ENCODE data around the gene NR3C2.

The NR3C2 gene

DNA sequence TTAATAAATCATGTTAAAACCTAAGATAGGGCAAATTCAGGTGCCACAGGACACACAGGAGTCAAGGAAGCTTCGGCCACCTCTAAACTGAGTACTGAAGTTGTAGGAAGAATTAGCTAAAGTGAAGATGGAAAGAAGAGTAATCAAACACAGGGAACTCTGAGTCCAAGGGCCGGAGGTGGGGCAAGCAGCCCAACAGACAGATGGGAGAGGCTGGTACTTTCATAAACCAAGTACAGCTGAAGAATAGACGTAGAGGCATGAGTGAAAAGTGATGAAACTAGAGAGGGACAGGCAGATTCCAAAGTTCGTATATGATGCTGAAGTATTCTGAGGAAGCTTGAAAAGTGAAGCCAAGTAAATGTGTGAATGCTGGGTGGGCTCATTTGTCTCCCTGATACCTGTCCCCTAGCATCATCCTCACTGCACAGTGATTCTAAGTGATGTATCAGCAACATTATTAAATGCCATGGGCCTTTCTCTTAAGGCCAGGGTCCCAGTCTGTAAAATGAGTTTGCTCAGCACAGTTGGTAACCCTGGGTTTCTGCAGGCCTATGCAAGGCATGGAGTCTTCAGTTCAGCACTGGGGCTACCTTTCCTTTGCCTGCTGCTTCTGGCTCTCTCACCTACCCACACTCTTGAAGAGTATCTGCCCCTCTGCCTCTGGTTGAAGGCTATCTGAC lies 203.3 kb downstream of the NR3C2 start:
- Histone ChIP-seq H4K91ac (ENCODE audit: low read depth, low read length) (no peak overlapping the region), H3K27me3 (ENCODE audit: insufficient read depth, low read length) (no peaks in the 10 kb centered on the region), H2AK5ac (ENCODE audit: low read length) (no peak overlapping the region), H2BK5ac (ENCODE audit: low read depth, low read length, poor library complexity) (no peak overlapping the region), H3K4me2 (ENCODE audit: low read length) (no peak overlapping the region), H3K14ac (ENCODE audit: low read length) (no peak overlapping the region), H3K27ac (ENCODE audit: low read depth, low read length) (no peak overlapping the region), H3K4me3 (ENCODE audit: low read depth, low read length) (no peak overlapping the region), H3K4ac (ENCODE audit: low read depth, low read length) (no peak overlapping the region), H4K8ac (ENCODE audit: low read depth, low read length) (no peak overlapping the region), H3K23ac (ENCODE audit: low read length) (no peak overlapping the region), H3K79me1 (ENCODE audit: low read length) (no peaks in the 10 kb centered on the region), H3K18ac (ENCODE audit: low read length) (no peak overlapping the region), H3K79me2 (ENCODE audit: control insufficient read depth, insufficient read depth, low read length, poor library complexity) (no peaks in the 10 kb centered on the region), H3K9ac (ENCODE audit: low read length) (no peak overlapping the region), H2AFZ (ENCODE audit: insufficient read depth, low read length, poor library complexity) (no peak overlapping the region), H3K4me1 (ENCODE audit: control insufficient read depth in 1 of 2, insufficient read depth in 2 of 2, low read length in 2 of 2) (no peaks in the 10 kb centered on the region), H2BK120ac (ENCODE audit: insufficient read depth, low read length, poor library complexity) (no peak overlapping the region), H4K12ac (ENCODE audit: low read depth, low read length) (no peak overlapping the region), H3K36me3 (ENCODE audit: control insufficient read depth in 1 of 2, insufficient read depth in 2 of 2, low read length in 2 of 2) (no peaks in the 10 kb centered on the region), H3K9me3 (ENCODE audit: insufficient read depth, low read depth, low read length) (no peaks in the 10 kb centered on the region), H2BK12ac (ENCODE audit: low read length) (no peak overlapping the region)
- WGBS (ENCODE audit: extremely low coverage, insufficient coverage, insufficient read length), result no CpG with 5 or more reads among the region's 4 CpGs
- DNase-seq, result no peak

DNA sequence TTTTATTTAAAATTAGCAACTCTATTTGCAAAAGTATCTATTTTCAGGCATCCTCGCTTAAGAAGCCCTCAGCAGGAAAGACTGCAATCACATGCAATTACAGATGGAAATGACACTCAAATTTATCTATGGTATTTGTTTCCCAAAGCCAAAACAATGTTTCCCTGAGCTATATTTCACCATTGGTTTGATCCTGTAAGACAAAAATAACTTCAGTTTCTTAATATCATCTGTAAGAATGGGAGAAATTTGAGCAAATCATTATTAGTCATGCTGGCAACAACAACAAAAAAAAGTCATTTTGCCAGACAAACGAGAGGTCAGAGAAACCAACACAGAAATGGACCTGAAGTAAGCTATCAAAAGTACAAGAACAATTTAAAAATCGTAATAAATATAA lies 204.1 kb downstream of the NR3C2 start:
- no peak overlapping the region for H4K91ac ChIP-seq (ENCODE audit: low read depth, low read length)
- H3K4me3 ChIP-seq (ENCODE audit: low read depth, low read length), result no peak overlapping the region
- H3K4me1 ChIP-seq (ENCODE audit: control insufficient read depth in 1 of 2, insufficient read depth in 2 of 2, low read length in 2 of 2), result no peaks in the 10 kb centered on the region
- H3K79me1 ChIP-seq (ENCODE audit: low read length), result no peaks in the 10 kb centered on the region
- H2AFZ ChIP-seq (ENCODE audit: insufficient read depth, low read length, poor library complexity), result no peak overlapping the region
- H2AK5ac ChIP-seq (ENCODE audit: low read length), result no peak overlapping the region
- H3K36me3 ChIP-seq (ENCODE audit: control insufficient read depth in 1 of 2, insufficient read depth in 2 of 2, low read length in 2 of 2), result no peaks in the 10 kb centered on the region
- no CpG with 5 or more reads among the region's 3 CpGs for WGBS (ENCODE audit: extremely low coverage, insufficient coverage, insufficient read length)
- no peaks in the 10 kb centered on the region for H3K9me3 ChIP-seq (ENCODE audit: insufficient read depth, low read depth, low read length)
- H3K27ac ChIP-seq (ENCODE audit: low read depth, low read length), result no peak overlapping the region
- H2BK5ac ChIP-seq (ENCODE audit: low read depth, low read length, poor library complexity), result no peak overlapping the region
- no peak overlapping the region for H3K18ac ChIP-seq (ENCODE audit: low read length)
- H2BK120ac ChIP-seq (ENCODE audit: insufficient read depth, low read length, poor library complexity), result no peak overlapping the region
- no peak overlapping the region for H4K12ac ChIP-seq (ENCODE audit: low read depth, low read length)
- H3K9ac ChIP-seq (ENCODE audit: low read length), result no peak overlapping the region
- H2BK12ac ChIP-seq (ENCODE audit: low read length), result no peak overlapping the region
- H3K4me2 ChIP-seq (ENCODE audit: low read length), result no peak overlapping the region
- H4K8ac ChIP-seq (ENCODE audit: low read depth, low read length), result no peak overlapping the region
- DNase-seq, result peak in 1 of 2 donors; percentile 69
- no peak overlapping the region for H3K4ac ChIP-seq (ENCODE audit: low read depth, low read length)
- no peaks in the 10 kb centered on the region for H3K79me2 ChIP-seq (ENCODE audit: control insufficient read depth, insufficient read depth, low read length, poor library complexity)
- H3K14ac ChIP-seq (ENCODE audit: low read length), result no peak overlapping the region
- H3K23ac ChIP-seq (ENCODE audit: low read length), result no peak overlapping the region
- no peaks in the 10 kb centered on the region for H3K27me3 ChIP-seq (ENCODE audit: insufficient read depth, low read length)

DNA sequence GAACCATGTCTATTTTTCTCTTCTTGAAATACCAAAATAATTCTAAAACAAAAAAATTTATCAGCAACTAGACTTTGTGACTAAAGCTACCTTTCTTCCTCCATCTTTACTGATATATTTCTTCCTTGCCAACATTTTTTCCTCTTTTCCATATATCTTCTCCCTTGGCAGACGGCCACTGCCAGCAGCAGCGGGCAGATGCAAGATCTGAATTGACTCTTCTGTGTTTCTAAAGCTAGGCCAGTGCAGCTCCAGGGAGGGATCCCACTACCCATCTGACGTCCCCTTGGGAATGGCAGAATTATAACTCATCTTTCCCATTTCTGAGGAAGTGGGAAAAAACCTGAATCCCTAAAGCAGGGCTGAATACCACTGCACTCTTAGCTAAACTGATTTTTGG lies 206.4 kb downstream of the NR3C2 start:
- no CpG with 5 or more reads among the region's 3 CpGs for WGBS (ENCODE audit: extremely low coverage, insufficient coverage, insufficient read length)
- H3K9ac ChIP-seq (ENCODE audit: low read length), result no peak overlapping the region
- H3K36me3 ChIP-seq (ENCODE audit: control insufficient read depth in 1 of 2, insufficient read depth in 2 of 2, low read length in 2 of 2), result no peaks in the 10 kb centered on the region
- no peaks in the 10 kb centered on the region for H3K79me2 ChIP-seq (ENCODE audit: control insufficient read depth, insufficient read depth, low read length, poor library complexity)
- no peaks in the 10 kb centered on the region for H3K9me3 ChIP-seq (ENCODE audit: insufficient read depth, low read depth, low read length)
- no peak overlapping the region for H3K27ac ChIP-seq (ENCODE audit: low read depth, low read length)
- H4K12ac ChIP-seq (ENCODE audit: low read depth, low read length), result no peak overlapping the region
- no peak overlapping the region for H3K4me2 ChIP-seq (ENCODE audit: low read length)
- no peak overlapping the region for H3K18ac ChIP-seq (ENCODE audit: low read length)
- H4K91ac ChIP-seq (ENCODE audit: low read depth, low read length), result no peak overlapping the region
- H2BK120ac ChIP-seq (ENCODE audit: insufficient read depth, low read length, poor library complexity), result no peak overlapping the region
- H2AK5ac ChIP-seq (ENCODE audit: low read length), result no peak overlapping the region
- no peak overlapping the region for H4K8ac ChIP-seq (ENCODE audit: low read depth, low read length)
- no peak overlapping the region for H3K4me3 ChIP-seq (ENCODE audit: low read depth, low read length)
- DNase-seq, result no peak
- no peak overlapping the region for H2BK12ac ChIP-seq (ENCODE audit: low read length)
- H3K4ac ChIP-seq (ENCODE audit: low read depth, low read length), result no peak overlapping the region
- no peaks in the 10 kb centered on the region for H3K79me1 ChIP-seq (ENCODE audit: low read length)
- H2BK5ac ChIP-seq (ENCODE audit: low read depth, low read length, poor library complexity), result no peak overlapping the region
- no peak overlapping the region for H3K14ac ChIP-seq (ENCODE audit: low read length)
- no peaks in the 10 kb centered on the region for H3K27me3 ChIP-seq (ENCODE audit: insufficient read depth, low read length)
- no peaks in the 10 kb centered on the region for H3K4me1 ChIP-seq (ENCODE audit: control insufficient read depth in 1 of 2, insufficient read depth in 2 of 2, low read length in 2 of 2)
- no peak overlapping the region for H2AFZ ChIP-seq (ENCODE audit: insufficient read depth, low read length, poor library complexity)
- no peak overlapping the region for H3K23ac ChIP-seq (ENCODE audit: low read length)

DNA sequence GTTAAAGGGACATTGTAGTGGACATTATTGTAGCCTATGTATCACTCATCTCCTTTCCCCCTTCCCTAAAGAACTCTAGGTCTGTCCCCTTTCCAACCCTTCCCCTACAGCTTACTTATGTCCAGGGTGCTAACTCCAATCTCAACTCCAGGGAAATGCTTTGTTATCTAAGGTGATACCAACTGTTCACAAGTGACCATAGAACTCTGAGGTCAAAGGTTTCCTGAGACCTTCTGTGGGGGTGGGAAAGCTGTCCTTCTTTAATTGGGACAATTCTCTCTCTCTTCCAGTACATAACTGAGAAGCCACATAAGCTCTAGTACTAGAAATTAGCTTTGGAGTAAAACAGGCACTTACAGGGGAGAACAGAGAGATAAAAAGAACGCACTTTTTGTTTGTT lies 212.4 kb downstream of the NR3C2 start:
- Histone ChIP-seq H4K91ac (ENCODE audit: low read depth, low read length) (no peak overlapping the region), H2BK12ac (ENCODE audit: low read length) (no peak overlapping the region), H2AK5ac (ENCODE audit: low read length) (no peak overlapping the region), H3K36me3 (ENCODE audit: control insufficient read depth in 1 of 2, insufficient read depth in 2 of 2, low read length in 2 of 2) (no peaks in the 10 kb centered on the region), H3K79me1 (ENCODE audit: low read length) (no peaks in the 10 kb centered on the region), H3K4ac (ENCODE audit: low read depth, low read length) (no peak overlapping the region), H4K8ac (ENCODE audit: low read depth, low read length) (no peak overlapping the region), H3K27me3 (ENCODE audit: insufficient read depth, low read length) (no peaks in the 10 kb centered on the region), H3K4me2 (ENCODE audit: low read length) (no peak overlapping the region), H3K79me2 (ENCODE audit: control insufficient read depth, insufficient read depth, low read length, poor library complexity) (no peaks in the 10 kb centered on the region), H3K23ac (ENCODE audit: low read length) (no peak overlapping the region), H3K4me3 (ENCODE audit: low read depth, low read length) (no peak overlapping the region), H3K9ac (ENCODE audit: low read length) (no peak overlapping the region), H3K27ac (ENCODE audit: low read depth, low read length) (no peak overlapping the region), H3K18ac (ENCODE audit: low read length) (no peak overlapping the region), H4K12ac (ENCODE audit: low read depth, low read length) (no peak overlapping the region), H3K14ac (ENCODE audit: low read length) (no peak overlapping the region), H2BK5ac (ENCODE audit: low read depth, low read length, poor library complexity) (no peak overlapping the region), H3K9me3 (ENCODE audit: insufficient read depth, low read depth, low read length) (no peaks in the 10 kb centered on the region), H2BK120ac (ENCODE audit: insufficient read depth, low read length, poor library complexity) (no peak overlapping the region), H2AFZ (ENCODE audit: insufficient read depth, low read length, poor library complexity) (no peak overlapping the region), H3K4me1 (ENCODE audit: control insufficient read depth in 1 of 2, insufficient read depth in 2 of 2, low read length in 2 of 2) (no peaks in the 10 kb centered on the region)
- no CpG with 5 or more reads among the region's 1 CpG for WGBS (ENCODE audit: extremely low coverage, insufficient coverage, insufficient read length)
- DNase-seq, result no peak
